Large intestine (tissue), 3 donors: ENCODE measurements around the gene OR5A2. TPM values are rescaled to one million over a fixed set of nuclear protein-coding genes. Genes with fewer than 3 reads are reported as not detected.

ENCODE experiments used
- DNase-seq, 2 donors: peaks; one replicate each; pipeline versions ENCODE4 v3.0.0 to v3.0.0-alpha.2; 2013
- H3K27ac ChIP-seq: one replicate; pipeline ENCODE4 v1.5.1; 2013; ENCODE audit warnings: low read length
- H3K27me3 ChIP-seq: 2 replicates; pipeline ENCODE4 v1.6.1; 2013; ENCODE audit warnings: low read length; ENCODE audit not compliant: control insufficient read depth, insufficient read depth
- H3K36me3 ChIP-seq: 2 replicates; pipeline ENCODE4 v1.6.1; 2013; ENCODE audit warnings: low read length; ENCODE audit not compliant: control insufficient read depth, insufficient read depth
- H3K4me1 ChIP-seq: one replicate; pipeline ENCODE4 v1.6.1; 2013; ENCODE audit warnings: low read length; ENCODE audit not compliant: control insufficient read depth, insufficient read depth
- H3K4me3 ChIP-seq: one replicate; pipeline ENCODE4 v1.5.1; 2013; ENCODE audit warnings: low read length
- H3K9me3 ChIP-seq: one replicate; pipeline ENCODE4 v1.6.1; 2013; ENCODE audit warnings: mild to moderate bottlenecking, low read depth, low read length, moderate library complexity; ENCODE audit not compliant: control insufficient read depth
- WGBS: methylation state at CpG from one replicate; pipeline ENCODE4 v1.1.5; 2013; ENCODE audit warnings: low lambda C conversion rate; ENCODE audit not compliant: insufficient coverage; 5-methylcytosine and 5-hydroxymethylcytosine counted together
- polyA plus RNA-seq: library from polyadenylated mRNA; unstranded; fragments of 120-200 nt; gene quantifications from one replicate; pipeline ENCODE4 v1.2.1, GENCODE V29; 2013

OR5A2 gene
- polyA plus RNA-seq, 1 donor = not detected

GRCh38 chr11:59429924-59430516, 3.8 kb upstream of the OR5A2 start:
- Histone ChIP-seq H3K27me3 (peaks cover 3% of the 10 kb centered on the region), H3K4me1 (no peaks in the 10 kb centered on the region), H3K4me3 (no peak overlapping the region), H3K36me3 (no peaks in the 10 kb centered on the region), H3K27ac (no peak overlapping the region), H3K9me3 (no peaks in the 10 kb centered on the region)
- WGBS = 82% methylated on average over 1 of the region's 4 CpGs
- DNase-seq = peak in 1 of 2 donors; percentile 9

- Histone ChIP-seq H3K4me1 (no peaks in the 10 kb centered on the region), H3K27me3 (peaks cover 3% of the 10 kb centered on the region), H3K27ac (no peak overlapping the region), H3K36me3 (no peaks in the 10 kb centered on the region), H3K9me3 (no peaks in the 10 kb centered on the region), H3K4me3 (no peak overlapping the region)
- DNase-seq = no peak
Observed at GRCh38 chr11:59427068-59427382, 812 bp upstream of the OR5A2 start.

- Histone ChIP-seq H3K4me1 (no peaks in the 10 kb centered on the region), H3K9me3 (no peaks in the 10 kb centered on the region), H3K27ac (no peak overlapping the region), H3K4me3 (no peak overlapping the region), H3K27me3 (peaks cover 3% of the 10 kb centered on the region), H3K36me3 (no peaks in the 10 kb centered on the region)
- WGBS = no CpG with 5 or more reads among the region's 4 CpGs
- DNase-seq = no peak
Observed at GRCh38 chr11:59425131-59425530, 1.1 kb downstream of the OR5A2 start.

- Histone ChIP-seq H3K9me3 (no peaks in the 10 kb centered on the region), H3K36me3 (no peaks in the 10 kb centered on the region), H3K4me3 (no peak overlapping the region), H3K27ac (no peak overlapping the region), H3K4me1 (no peaks in the 10 kb centered on the region), H3K27me3 (peaks cover 3% of the 10 kb centered on the region)
- 60% methylated on average over 1 of the region's 2 CpGs for WGBS
- DNase-seq = no peak
Observed at GRCh38 chr11:59423835-59424234, 2.4 kb downstream of the OR5A2 start.

DNA sequence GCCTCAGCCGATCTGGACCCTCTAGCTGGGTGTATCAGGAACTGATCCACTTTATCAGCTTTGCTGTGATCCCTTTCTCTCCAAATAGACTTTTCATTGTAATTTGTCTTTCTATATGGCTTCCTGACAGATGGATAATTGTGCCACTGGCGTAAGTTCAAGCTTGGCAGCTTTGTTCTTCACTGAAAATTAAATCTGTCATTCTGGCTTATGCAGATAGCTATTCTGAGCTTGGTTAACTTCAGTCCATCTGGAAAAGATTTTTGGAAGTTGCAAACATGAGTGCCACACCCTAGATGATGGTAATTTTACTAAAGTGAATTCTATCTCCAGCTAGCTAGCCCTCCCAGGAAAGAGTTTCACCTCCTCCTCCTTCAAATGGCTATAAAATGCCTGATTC, 8.1 kb downstream of the OR5A2 start:
- DNase-seq = no peak
- no CpG with 5 or more reads among the region's 2 CpGs for WGBS
- Histone ChIP-seq H3K4me1 (no peaks in the 10 kb centered on the region), H3K9me3 (no peaks in the 10 kb centered on the region), H3K4me3 (no peak overlapping the region), H3K27ac (no peak overlapping the region), H3K36me3 (no peaks in the 10 kb centered on the region), H3K27me3 (no peaks in the 10 kb centered on the region)

DNA sequence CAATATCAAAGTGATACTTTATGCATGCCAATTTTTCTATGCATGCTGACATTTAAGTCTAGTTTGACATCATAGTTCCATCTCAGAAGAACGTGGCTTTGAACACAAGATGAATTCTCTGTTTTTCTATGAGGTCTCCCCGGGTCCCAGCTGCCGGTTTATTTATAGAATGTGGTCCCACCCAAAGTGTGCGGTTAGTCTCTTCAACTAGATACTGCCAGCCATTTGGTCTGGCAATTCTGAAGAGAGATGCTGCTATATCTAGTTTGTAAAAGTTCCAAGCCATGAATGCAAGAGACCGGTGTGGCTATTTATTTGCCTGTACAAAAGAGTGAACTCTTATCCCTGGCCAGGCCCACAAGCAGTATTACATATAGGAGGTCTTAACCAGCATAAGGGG, 9.2 kb downstream of the OR5A2 start:
- Histone ChIP-seq H3K27ac (no peak overlapping the region), H3K4me1 (no peaks in the 10 kb centered on the region), H3K27me3 (no peaks in the 10 kb centered on the region), H3K36me3 (no peaks in the 10 kb centered on the region), H3K4me3 (no peak overlapping the region), H3K9me3 (no peaks in the 10 kb centered on the region)
- no peak for DNase-seq
- WGBS = 100% methylated on average over 3 of the region's 5 CpGs

GRCh38 chr11:59416613-59417012, 9.6 kb downstream of the OR5A2 start:
- Histone ChIP-seq H3K4me1 (no peaks in the 10 kb centered on the region), H3K27ac (no peak overlapping the region), H3K4me3 (no peak overlapping the region), H3K36me3 (no peaks in the 10 kb centered on the region), H3K27me3 (no peaks in the 10 kb centered on the region), H3K9me3 (no peaks in the 10 kb centered on the region)
- DNase-seq = no peak
- 80% methylated on average over 1 of the region's 5 CpGs for WGBS

- no peak overlapping the region for H3K27ac ChIP-seq
- no CpG with 5 or more reads among the region's 1 CpG for WGBS
Observed at GRCh38 chr11:59415111-59415510, 11.1 kb downstream of the OR5A2 start.

GRCh38 chr11:59413646-59414045, 12.6 kb downstream of the OR5A2 start:
- Histone ChIP-seq H3K9me3 (no peaks in the 10 kb centered on the region), H3K4me3 (no peak overlapping the region), H3K4me1 (no peaks in the 10 kb centered on the region), H3K27ac (no peak overlapping the region), H3K36me3 (no peaks in the 10 kb centered on the region), H3K27me3 (no peaks in the 10 kb centered on the region)
- WGBS = 93% methylated on average over 2 of the region's 2 CpGs
- DNase-seq = no peak

More at GRCh38 chr11:59415111-59415510, 11.1 kb downstream of the OR5A2 start:
- no peaks in the 10 kb centered on the region for H3K9me3 ChIP-seq
- no peaks in the 10 kb centered on the region for H3K4me1 ChIP-seq
- no peaks in the 10 kb centered on the region for H3K27me3 ChIP-seq
- no peaks in the 10 kb centered on the region for H3K36me3 ChIP-seq
- no peak overlapping the region for H3K4me3 ChIP-seq
- no peak for DNase-seq

DNA sequence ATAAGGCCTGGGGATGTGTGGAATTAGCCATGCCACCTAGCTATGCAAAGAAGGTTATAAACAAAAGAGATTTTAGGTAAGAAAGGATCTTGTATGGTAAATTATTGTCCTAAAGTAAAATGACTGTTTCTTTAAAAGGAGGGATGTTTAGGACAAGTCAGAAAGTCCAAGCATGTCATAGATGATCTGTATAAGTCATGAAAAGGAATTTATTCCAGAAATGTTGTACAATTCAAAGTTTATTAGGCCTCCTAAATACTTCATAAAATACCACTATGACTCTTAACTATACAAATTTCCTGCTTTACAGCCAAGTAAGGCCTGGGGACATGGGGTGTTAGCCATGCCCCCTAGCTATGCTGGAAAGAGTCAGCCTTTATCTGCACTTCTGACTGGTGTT, 22.7 kb downstream of the OR5A2 start:
- H3K4me1 ChIP-seq = no peaks in the 10 kb centered on the region
- no peaks in the 10 kb centered on the region for H3K9me3 ChIP-seq
- H3K27ac ChIP-seq = no peak overlapping the region
- H3K36me3 ChIP-seq = no peaks in the 10 kb centered on the region
- no peak overlapping the region for H3K4me3 ChIP-seq
- no peaks in the 10 kb centered on the region for H3K27me3 ChIP-seq
- no peak for DNase-seq

DNA sequence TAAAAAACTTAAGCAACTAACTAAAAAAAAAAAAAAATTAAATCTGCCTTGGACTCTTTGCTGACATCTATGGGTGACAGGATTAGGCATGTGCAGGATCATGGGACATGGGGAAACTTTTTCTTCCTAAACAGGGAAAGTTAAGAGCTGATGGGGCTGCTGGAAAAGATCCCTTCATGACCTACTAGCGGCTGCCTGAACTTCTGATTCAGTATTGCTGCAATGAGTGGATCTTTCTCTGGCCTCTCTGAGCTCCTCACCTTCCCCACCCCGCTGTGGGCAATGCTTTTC, 25.0 kb downstream of the OR5A2 start:
- Histone ChIP-seq H3K36me3 (no peaks in the 10 kb centered on the region), H3K27ac (no peak overlapping the region), H3K9me3 (no peaks in the 10 kb centered on the region), H3K4me3 (no peak overlapping the region), H3K4me1 (no peaks in the 10 kb centered on the region), H3K27me3 (no peaks in the 10 kb centered on the region)
- no peak for DNase-seq
- no CpG with 5 or more reads among the region's 2 CpGs for WGBS
